ENCODE measurements around the gene OSMR.

OSMR gene

DNA sequence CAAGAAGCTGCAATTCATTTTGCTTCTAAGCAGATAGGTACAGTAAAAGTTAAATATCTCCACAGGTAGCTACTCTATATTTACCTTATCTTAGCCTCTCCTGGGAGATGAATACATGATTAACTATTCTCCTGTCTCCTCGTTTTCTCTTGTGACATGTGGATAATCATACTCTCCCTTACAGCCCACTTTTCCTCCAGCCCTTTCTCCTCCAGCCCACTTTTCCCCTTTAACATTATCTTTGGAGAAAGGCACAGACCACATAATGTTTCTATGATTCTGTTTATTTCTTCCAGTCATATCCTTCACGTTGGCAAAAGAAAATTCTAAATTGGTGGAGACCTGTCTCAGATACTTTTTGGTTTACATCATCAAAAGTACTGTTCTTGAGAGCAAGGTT is 84.0 kb downstream of the OSMR start:
- DNase-seq, result no peak

DNA sequence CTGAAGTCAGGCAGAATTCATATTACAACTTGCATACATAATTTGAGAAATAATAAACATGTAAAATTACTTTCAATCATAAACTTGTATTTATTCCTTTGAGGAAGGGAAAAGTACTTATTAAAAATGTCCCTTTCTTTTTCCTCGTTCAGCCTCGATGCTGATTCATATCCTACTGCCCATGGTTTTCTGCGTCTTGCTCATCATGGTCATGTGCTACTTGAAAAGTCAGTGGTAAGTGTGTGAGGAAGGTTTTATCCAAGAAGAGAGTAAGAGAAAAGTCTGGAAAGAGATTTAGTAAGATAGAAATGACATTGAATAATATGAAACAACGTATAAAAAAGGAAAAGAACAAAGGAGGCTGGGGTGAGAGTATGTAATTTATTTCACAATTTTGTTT is 85.9 kb downstream of the OSMR start:
- DNase-seq, result no peak

- no peak for DNase-seq
Observed at GRCh38 chr5:38932854-38933408, 87.1 kb downstream of the OSMR start.

DNA sequence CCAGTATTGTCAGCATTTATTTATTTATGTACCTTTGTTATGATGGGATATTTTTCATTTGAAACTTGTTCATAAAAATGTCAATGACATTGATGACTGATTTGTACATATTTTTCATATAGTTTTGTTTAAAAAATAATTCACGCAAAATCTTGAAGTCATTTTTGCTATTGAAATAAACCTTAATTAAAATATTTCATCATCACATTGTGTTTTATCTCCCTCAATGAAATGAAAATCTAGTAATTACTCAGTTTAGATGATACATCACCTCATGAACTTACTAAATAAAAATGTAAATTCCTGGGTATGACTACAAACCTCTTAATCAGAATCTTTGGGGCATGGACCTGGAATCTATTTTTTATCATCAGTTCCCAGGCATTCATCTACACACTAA is 89.6 kb downstream of the OSMR start:
- DNase-seq, result no peak

- no peak for DNase-seq
Observed at GRCh38 chr5:38936269-38936668, 90.5 kb downstream of the OSMR start.

DNA sequence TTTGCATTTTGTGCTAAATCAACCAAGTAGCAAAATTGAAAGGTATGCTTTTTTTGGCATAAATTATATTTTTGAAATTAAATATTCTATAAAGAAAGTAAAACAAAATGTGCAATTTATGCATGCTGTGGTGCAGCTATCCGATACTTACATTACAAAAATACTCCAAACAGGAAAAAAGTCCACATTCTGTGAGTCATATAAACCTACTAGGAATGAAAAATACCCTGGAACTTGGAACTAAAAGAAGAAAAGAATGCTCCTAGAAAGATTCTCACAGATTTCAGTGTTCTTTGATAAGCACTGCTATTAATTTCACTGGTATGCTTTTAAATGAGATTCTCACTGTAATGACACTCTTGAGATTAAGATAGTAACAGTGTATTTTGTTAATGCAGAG is 92.6 kb downstream of the OSMR start:
- no peak for DNase-seq

- no peak for DNase-seq
Observed at GRCh38 chr5:38938973-38939372, 93.2 kb downstream of the OSMR start.

DNA sequence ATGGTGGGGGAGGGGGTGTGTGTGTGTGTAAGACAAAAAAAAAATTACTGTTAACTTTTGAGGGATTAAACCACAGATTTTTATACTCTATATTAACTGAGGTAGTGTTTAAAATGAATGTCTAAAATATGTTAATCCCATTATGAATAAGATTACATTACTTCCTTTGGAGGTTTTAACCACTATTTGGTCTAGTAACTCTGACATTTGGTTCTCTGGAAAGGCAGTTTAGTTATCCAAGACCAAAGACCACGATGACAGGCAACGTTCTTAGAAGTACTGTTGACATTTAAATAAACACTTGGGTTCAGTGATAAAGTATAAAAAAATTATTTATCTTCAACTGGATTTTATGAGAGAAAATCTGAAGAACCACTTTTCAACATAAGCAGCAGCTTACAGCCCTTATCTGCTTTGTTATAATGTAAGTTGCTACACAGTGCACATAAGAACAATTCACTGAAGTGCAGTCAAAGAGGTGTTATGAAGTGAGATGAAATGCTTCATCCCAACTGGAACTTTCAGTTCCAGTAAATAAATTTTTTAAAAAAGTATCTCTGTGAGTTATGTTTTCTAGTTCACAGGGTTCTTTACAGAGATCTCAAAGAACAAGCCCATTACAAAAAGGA is 94.5 kb downstream of the OSMR start:
- DNase-seq, result no peak

DNA sequence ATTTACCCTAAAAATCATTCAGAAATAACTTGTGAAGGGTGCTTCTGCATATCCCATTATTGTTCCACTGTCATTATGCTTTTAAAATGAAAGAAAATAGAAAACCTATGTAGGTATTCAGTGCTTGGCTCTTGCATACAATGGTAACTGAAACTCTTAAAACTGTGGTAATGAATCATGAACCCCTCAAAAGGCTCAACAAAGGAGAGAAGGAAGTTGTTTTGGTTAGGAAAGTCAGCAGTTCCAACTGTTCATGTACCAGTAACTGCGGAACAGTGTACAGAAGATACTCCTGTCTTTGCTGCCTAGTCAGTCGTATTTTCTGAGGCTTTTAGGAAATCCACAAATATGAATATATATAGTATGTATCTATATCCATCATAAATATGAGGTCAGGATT is 96.1 kb downstream of the OSMR start:
- no peak for DNase-seq

DNA sequence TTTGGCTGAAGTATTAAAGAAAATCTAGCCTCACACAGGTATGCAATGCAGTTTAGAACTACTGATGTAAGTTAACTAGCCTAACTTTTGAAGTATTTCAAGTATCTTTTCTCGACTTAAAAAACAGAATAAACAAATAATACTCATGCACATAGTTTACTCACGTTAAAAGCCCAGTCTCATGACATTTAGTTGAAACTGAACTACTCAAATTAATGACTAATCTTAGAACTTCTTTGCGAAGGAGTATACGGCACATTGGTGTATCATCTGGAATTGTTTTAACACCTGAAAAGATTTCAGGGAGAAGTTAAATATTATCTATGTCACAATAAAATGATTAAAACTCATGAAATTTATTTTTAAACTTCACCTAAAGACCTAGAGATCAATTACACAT is 98.5 kb downstream of the OSMR start:
- DNase-seq, result no peak

GRCh38 chr5:38948501-38948900 is 102.7 kb downstream of the OSMR start:
- no peak for DNase-seq

DNA sequence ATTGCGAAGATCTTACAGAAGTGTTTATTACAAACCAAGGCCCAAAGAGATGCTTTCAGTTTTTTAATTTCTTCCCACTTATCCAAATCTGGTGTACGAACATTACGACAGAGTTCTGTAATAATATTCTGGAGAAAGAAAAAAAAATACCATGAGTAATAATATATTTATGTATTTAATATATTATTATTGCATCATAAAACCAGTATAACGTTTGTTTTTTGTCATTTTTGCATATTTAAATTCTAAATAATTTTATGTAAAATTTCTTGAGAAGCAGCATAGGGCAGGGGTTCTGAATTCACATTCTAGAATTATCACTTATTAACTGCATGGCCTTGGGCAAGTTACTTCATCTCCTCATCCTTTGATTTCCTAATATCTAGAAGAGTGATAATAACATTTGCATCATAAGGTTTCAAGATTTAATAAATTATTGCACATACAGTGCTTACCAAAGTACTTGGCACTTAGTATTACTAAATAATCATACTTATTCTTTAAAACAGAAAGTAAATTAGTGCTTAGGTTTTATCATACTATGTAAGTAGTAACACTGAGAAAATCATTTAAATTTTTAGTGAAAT is 107.7 kb downstream of the OSMR start:
- no peak for DNase-seq

DNA sequence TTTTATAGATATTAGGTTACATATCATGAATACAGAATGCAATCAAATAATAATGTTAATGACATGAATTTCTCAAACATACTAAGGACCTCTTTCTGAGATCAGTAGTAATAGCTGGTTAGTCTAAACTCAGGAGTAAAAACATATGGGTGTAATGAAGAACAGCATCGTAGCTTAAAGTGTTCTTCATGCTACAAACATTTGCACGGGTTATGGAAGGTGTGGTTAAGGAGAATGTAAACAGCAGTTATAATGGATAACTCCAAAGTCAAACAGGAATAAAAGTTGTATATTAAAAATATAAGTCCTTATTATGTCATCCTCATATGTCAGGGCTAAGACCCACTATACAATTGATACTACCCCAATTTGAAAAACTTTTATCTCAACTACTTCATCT is 115.9 kb downstream of the OSMR start:
- no peak for DNase-seq

GRCh38 chr5:38968665-38969064 is 122.9 kb downstream of the OSMR start:
- DNase-seq, result no peak

- no peak for DNase-seq
Observed at GRCh38 chr5:38978036-38978435, 132.2 kb downstream of the OSMR start.

- DNase-seq, result no peak
Observed at GRCh38 chr5:38979535-38979934, 133.7 kb downstream of the OSMR start.

All from T-helper 1 cell (primary cell).